GM08714 (cell line): ENCODE data around the gene RNF26.
A peak's percentile ranks its signal among the peaks of the same experiment; 100 is the strongest.
"Not testable (repeated sequence)": the region's sequence is repeated elsewhere in the genome, so short reads cannot be mapped to it uniquely, and the experiment has no call there.

Source experiments
- H3K4me3 ChIP-seq: fragments of 200-500 bp; sonication (Bioruptor generic); 2 replicates; pipeline ENCODE4 v1.5.1; 2014; ENCODE audit warnings: mild to moderate bottlenecking, low read length, inconsistent platforms
- ZNF274 ChIP-seq: IDR thresholded peaks from 2 replicates; pipeline ENCODE4 v1.6.1; 2012; ENCODE audit warnings: mild to moderate bottlenecking, low read depth, low read length

RNF26 gene

DNA sequence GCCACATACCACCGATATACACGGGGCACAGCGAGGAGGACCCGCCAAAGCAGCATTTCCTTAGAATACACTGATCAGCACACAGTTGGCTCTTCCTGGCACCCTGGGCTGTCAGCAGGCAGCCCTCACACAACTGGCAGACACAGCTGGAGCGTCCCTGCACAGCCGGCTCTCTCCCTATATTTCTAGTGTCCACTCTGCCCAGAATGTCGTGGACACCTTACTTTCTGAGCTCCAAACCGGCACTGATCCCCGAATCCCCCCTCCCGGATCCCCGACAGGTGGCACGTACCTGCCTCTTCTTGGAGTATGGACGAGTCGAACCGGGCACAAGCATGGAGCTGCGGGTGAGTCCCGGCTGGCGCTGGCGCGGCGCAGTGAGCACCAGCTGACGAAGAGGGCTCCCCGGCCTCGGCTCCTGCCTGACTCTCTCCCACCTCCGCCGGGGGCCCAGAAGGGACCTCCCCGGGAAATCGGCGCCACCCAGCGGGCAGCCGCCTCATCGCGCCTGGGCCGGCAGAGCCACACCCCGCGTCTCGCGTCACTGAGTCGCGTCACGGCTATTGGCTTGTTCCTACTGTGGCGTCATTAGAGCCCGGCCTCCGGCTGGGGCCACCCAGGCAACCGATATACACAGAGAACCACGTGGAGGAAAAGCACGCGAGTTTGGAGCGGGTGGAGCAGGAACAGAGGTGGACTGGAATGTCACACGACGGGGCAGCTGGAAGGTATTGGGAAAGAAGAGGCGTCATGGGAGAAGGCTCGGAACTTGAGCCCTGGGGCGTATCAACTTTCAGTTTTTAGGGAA, 47.1 kb downstream of the RNF26 start, which contains the start of gene USP2:
Gene USP2, minus strand, starts transcription at position 510 of the 808 bp plus-strand sequence. CDS start 8,210 bp downstream, outside the sequence.
- no peak for TF ChIP-seq ZNF274
- peak within 1 kb of the TSS; percentile 47; the same call in 1 of the 2 replicates for H3K4me3 ChIP-seq

DNA sequence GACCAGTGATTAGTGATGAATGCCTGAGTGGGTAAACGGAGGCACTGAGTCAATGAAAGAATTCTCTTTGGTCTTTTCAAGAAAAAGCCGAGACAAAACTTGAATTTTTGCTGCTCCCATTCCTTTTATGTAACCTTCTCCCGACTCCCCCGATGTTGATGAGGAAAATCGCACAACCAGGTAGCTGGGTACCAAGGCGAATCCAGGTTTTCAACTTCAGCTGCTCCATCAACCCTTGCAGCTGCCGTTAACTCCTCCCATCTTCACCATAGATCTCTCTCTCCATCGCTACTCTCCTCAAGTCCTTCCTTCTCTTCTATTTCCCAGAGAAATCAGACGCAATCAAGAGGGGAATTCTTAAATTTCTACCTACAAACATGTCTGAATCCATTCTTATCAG, 47.8 kb downstream of the RNF26 start:
- no peak for TF ChIP-seq ZNF274

DNA sequence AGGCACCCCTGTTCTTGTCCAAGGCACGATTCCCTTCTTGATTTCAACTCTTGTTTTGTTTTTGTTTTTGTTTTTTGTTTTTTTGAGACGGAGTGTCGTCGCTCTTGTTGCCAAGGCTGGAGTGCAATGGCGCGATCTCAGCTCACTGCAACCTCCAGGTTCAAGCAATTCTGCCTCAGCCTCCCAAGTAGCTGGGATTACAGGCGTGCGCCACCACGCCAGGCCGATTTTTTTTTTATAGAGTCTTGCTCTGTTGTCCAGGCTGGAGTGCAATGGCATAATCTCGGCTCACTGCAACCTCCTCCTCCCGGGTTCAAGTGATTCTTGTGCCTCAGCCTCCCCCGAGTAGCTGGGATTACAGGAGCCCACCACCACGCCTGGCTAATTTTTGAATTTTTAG, 48.2 kb downstream of the RNF26 start:
- H3K4me3 ChIP-seq, result not testable (repeated sequence)

More for the DNA sequence above, 47.8 kb downstream of the RNF26 start:
- peak overlapping the region; percentile 47; the same call in 1 of the 2 replicates for H3K4me3 ChIP-seq

DNA sequence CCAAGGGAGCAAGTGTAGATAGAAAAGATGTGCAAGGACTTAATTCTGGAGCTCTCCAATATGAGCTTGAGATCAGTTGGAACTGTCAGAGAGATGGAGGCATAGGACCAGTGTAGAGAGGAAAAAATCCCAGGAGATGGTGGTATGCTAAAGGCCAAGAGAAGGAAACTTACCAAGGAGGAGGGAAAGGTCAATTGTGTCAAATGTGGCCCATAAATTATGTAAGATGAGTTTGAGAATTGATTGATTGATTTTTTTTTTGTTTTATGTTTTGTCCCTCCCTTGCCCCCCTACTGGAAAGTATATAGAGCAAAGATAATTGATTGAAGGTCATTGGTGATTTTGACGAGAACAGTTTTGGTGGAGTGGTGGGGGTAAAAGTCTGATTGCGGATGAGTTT, 50.0 kb downstream of the RNF26 start:
- TF ChIP-seq ZNF274, result no peak
- H3K4me3 ChIP-seq, result no peak overlapping the region
